K562 (cell line): ENCODE results near the gene CABP2. TPM values are rescaled to one million over a fixed set of nuclear protein-coding genes. Genes with fewer than 3 reads are reported as not detected.

ENCODE experiments used
- ATAC-seq: fragments of 200-7000 bp; cut with Tn5 transposase; 3 replicates; pipeline ENCODE4 v1.9.1; 2020; ENCODE audit warnings: moderate library complexity
- Bru-seq: library from RNA; stranded (reverse); fragments of 400-500 nt; gene quantifications from one replicate; lab custom pipeline; 2021; lab: Mats Ljungman, UMichigan
- BruChase-seq, 2 experiments: library from RNA; stranded (reverse); fragments of 400-500 nt; gene quantifications; one replicate each; lab custom pipeline; 2021; lab: Mats Ljungman, UMichigan
- BruUV-seq: library from RNA; stranded (reverse); fragments of 400-500 nt; replicated peaks from 2 replicates; lab custom pipeline; 2021; lab: Mats Ljungman, UMichigan
- CTCF ChIA-PET: fragments of 300-600 bp; formaldehyde crosslinking; extraction: SDS; loops from one replicate; lab custom pipeline; 2021; ENCODE audit warnings: low intra/inter-chr PET ratio; lab: Yijun Ruan, JAX
- POLR2A ChIA-PET: fragments of 300-600, 350-650 bp; sonication (Branson Sonifier 250); formaldehyde crosslinking; extraction: SDS; loops from one replicate; lab custom pipeline; 2021; ENCODE audit warnings: antibody characterized with exemption, inconsistent platforms; lab: Yijun Ruan, JAX
- DNase-seq, 4 experiments: peaks; one replicate each; pipeline versions ENCODE4 v3.0.0 to v3.0.0-alpha.2; 2011 to 2018; ENCODE audit warnings: low spot score in 3 of 4, mixed read lengths in 3 of 4; ENCODE audit errors: extremely low read depth in 1 of 4
- FAIRE-seq: peaks from 2 replicates; lab custom pipeline; 2011; peaks lifted over from hg19 to GRCh38; lab: Jason Lieb, UNC
- H2AFZ ChIP-seq: 2 replicates; pipeline ENCODE4 v1.6.0; 2011; ENCODE audit warnings: low read depth, low read length, control low read depth, inconsistent platforms
- H3K27ac ChIP-seq: fragments of 200-600 bp; 3 replicates; pipeline ENCODE4 v1.8.0; 2011; ENCODE audit warnings: low read depth, mild to moderate bottlenecking, control low read depth, inconsistent platforms, low read length, moderate library complexity, mixed read lengths; ENCODE audit errors: extremely low read depth
- H3K27me3 ChIP-seq, 2 experiments: fragments of 300-600 bp in 1 of 2; 2 replicates in 1 of 2; 3 replicates in 1 of 2; pipeline versions ENCODE4 v1.6.0 to v1.8.0; 2011; ENCODE audit warnings: inconsistent platforms in 2 of 2, low read length in 2 of 2, mild to moderate bottlenecking in 1 of 2, mixed read lengths in 1 of 2, moderate library complexity in 1 of 2; ENCODE audit not compliant: control insufficient read depth in 2 of 2, insufficient read depth in 2 of 2
- H3K36me3 ChIP-seq: fragments of 300-600 bp; 3 replicates; pipeline ENCODE4 v1.8.0; 2011; ENCODE audit warnings: mild to moderate bottlenecking, low read length, inconsistent platforms; ENCODE audit not compliant: control insufficient read depth, insufficient read depth
- H3K4me1 ChIP-seq, 2 experiments: fragments of 200-600 bp in 1 of 2; replicated peaks in 1 of 2; 2 replicates in 1 of 2; 3 replicates in 1 of 2; pipeline versions ENCODE4 v1.5.1 to v1.8.0; 2011; ENCODE audit warnings: inconsistent platforms in 2 of 2, low read length in 2 of 2, mild to moderate bottlenecking in 1 of 2, mixed read lengths in 1 of 2, moderate library complexity in 1 of 2; ENCODE audit not compliant: control insufficient read depth in 2 of 2, insufficient read depth in 2 of 2
- H3K4me2 ChIP-seq: 2 replicates; pipeline ENCODE4 v1.6.1; 2011; ENCODE audit warnings: low read length, control low read depth, inconsistent platforms, mixed read lengths; ENCODE audit not compliant: insufficient read depth
- H3K4me3 ChIP-seq: fragments of 200-600 bp; sonication (generic), shearing (Covaris generic); 2 replicates; pipeline ENCODE4 v1.5.1; 2016; ENCODE audit warnings: control low read depth, inconsistent platforms
- H3K79me2 ChIP-seq: fragments of 200-600 bp; 3 replicates; pipeline ENCODE4 v1.8.0; 2011; ENCODE audit warnings: low read length, inconsistent platforms; ENCODE audit not compliant: control insufficient read depth, insufficient read depth
- H3K9ac ChIP-seq, 2 experiments: 2 replicates each; pipeline versions ENCODE4 v1.6.0 to v1.6.1; 2011; ENCODE audit warnings: low read depth in 2 of 2, low read length in 2 of 2, control low read depth in 1 of 2, inconsistent platforms in 1 of 2, mild to moderate bottlenecking in 1 of 2, mixed read lengths in 1 of 2; ENCODE audit not compliant: insufficient read depth in 1 of 2
- H3K9me1 ChIP-seq: one replicate; pipeline ENCODE4 v1.6.0; 2011; ENCODE audit warnings: inconsistent platforms, mild to moderate bottlenecking, low read length, moderate library complexity; ENCODE audit not compliant: control insufficient read depth, insufficient read depth
- H3K9me3 ChIP-seq: replicated peaks from 2 replicates; pipeline ENCODE4 v1.5.1; 2011; ENCODE audit warnings: low read depth, low read length, inconsistent platforms; ENCODE audit not compliant: control insufficient read depth, insufficient read depth
- H4K20me1 ChIP-seq: replicated peaks from 2 replicates; pipeline ENCODE4 v1.6.1; 2011; ENCODE audit warnings: low read length, inconsistent platforms, mixed read lengths; ENCODE audit not compliant: control insufficient read depth, insufficient read depth
- BRCA1 ChIP-seq, 2 experiments: fragments of 450-650 bp in 1 of 2; sonication (generic) in 1 of 2; formaldehyde crosslinking in 1 of 2; IDR thresholded peaks; 2 replicates each; pipeline versions ENCODE4 v1.5.0 to v1.6.1; 2017 to 2020; ENCODE audit warnings: mild to moderate bottlenecking in 1 of 2, missing genetic modification reagents in 1 of 2
- CCAR2 ChIP-seq: fragments of 200-400 bp; formaldehyde crosslinking; IDR thresholded peaks from 2 replicates; pipeline ENCODE4 v1.6.1; 2017; ENCODE audit warnings: mild to moderate bottlenecking, low read depth, low read length
- PHB ChIP-seq: fragments of 250-450 bp; sonication (Bioruptor Pico); IDR thresholded peaks from 2 replicates; pipeline ENCODE4 v1.5.0; 2021
- WGBS: fragments of 100-300 bp; shearing (Covaris generic); methylation state at CpG from one replicate; pipeline ENCODE4 v1.1.6; 2016; ENCODE audit warnings: low coverage, mixed read lengths; ENCODE audit not compliant: insufficient coverage; ENCODE audit errors: missing lambda C conversion rate; 5-methylcytosine and 5-hydroxymethylcytosine counted together
- in situ Hi-C: fragments of 300-500 bp; cut with MboI; formaldehyde crosslinking; loops from 4 replicates; pipeline ENCODE4 v1.15.0; 2018; ENCODE audit warnings: inconsistent platforms, mixed read lengths
- intact Hi-C: fragments of 100-400 bp; cut with micrococcal nuclease; formaldehyde crosslinking; loops from 2 replicates; pipeline ENCODE4 v1.14.2; 2022
- long read RNA-seq, 3 experiments: library from polyadenylated mRNA in 2 of 3; library from RNA in 1 of 3; unstranded in 2 of 3; stranded (forward) in 1 of 3; transcript quantifications; one replicate each; pipeline ENCODE4 v2.0.0, GENCODE V29; 2019 to 2022
- polyA minus RNA-seq, 3 experiments: library from RNA; depleted of rRNA, polyadenylated mRNA; stranded (reverse); fragments of >200 nt; gene quantifications; 2 replicates each; pipeline ENCODE4 v1.2.3, GENCODE V29; 2011
- polyA plus RNA-seq, 8 experiments: library from polyadenylated mRNA; depleted of rRNA in 4 of 8; stranded (reverse) in 5 of 8; unstranded in 3 of 8; fragments of >200 nt; fragmentation: Nextera tagmentation in 2 of 8; fragmentation: Illumina TruSeq in 1 of 8; extraction: Ambion mirVana in 2 of 8; extraction: Trizol in 1 of 8; gene quantifications; 2 replicates each; pipeline versions ENCODE4 v1.2.1 to v1.2.3, GENCODE V29; 2011 to 2014; ENCODE audit warnings: inconsistent platforms in 1 of 8, missing spikeins in 1 of 8
- total RNA-seq, 7 experiments: library from RNA; depleted of rRNA in 6 of 7; stranded (reverse); fragments of >200 nt in 6 of 7; fragmentation: Illumina TruSeq in 2 of 7; extraction: Trizol in 2 of 7; gene quantifications; 2 replicates each; pipeline versions ENCODE4 v1.2.1 to v1.2.3, GENCODE V29; 2011 to 2021; ENCODE audit warnings: low replicate concordance in 1 of 7

CABP2 gene
- total RNA-seq (2011; cell fraction: chromatin; rRNA removed; ENCODE audit: low replicate concordance), result not detected in 2 replicates
- not detected in 2 replicates for total RNA-seq (2011; cell fraction: nucleolus; rRNA removed)
- not detected in 2 replicates for total RNA-seq (2011; cell fraction: nucleoplasm; rRNA removed)
- total RNA-seq (2014; rRNA removed) (not detected in 2 replicates), total RNA-seq (2014; rRNA removed; fragmentation: Illumina TruSeq; extraction: Trizol) (not detected in 2 replicates), total RNA-seq (2015; rRNA removed; fragmentation: Illumina TruSeq; extraction: Trizol) (not detected in 2 replicates), total RNA-seq (2021) (not detected in 2 replicates), polyA plus RNA-seq (2011; rRNA removed) (not detected in 2 replicates), polyA plus RNA-seq (2014; fragmentation: Illumina TruSeq; extraction: Trizol) (not detected in 2 replicates), polyA plus RNA-seq (2014; fragmentation: Nextera tagmentation; extraction: Ambion mirVana) (not detected), polyA plus RNA-seq (2014; rRNA removed) (not detected in 2 replicates), polyA minus RNA-seq (2011; rRNA and poly(A)+ RNA removed) (not detected in 2 replicates), Bru-seq, nascent RNA (not detected), BruChase-seq, experiment 1, labeled RNA remaining after a 2-hour chase (not detected), BruChase-seq, experiment 2, labeled RNA remaining after a 6-hour chase (percentile 13 among the genes with signal in this experiment)
- polyA plus RNA-seq (2011; cell fraction: cytosol; rRNA removed), result not detected in 2 replicates
- not detected in 2 replicates for polyA plus RNA-seq (2011; cell fraction: nucleus; rRNA removed)
- polyA plus RNA-seq (2012), result not detected in 2 replicates
- polyA minus RNA-seq (2011; cell fraction: cytosol; rRNA and poly(A)+ RNA removed), result not detected in 2 replicates
- not detected in 2 replicates for polyA minus RNA-seq (2011; cell fraction: nucleus; rRNA and poly(A)+ RNA removed)
- long read RNA-seq, experiment 1, result 0 reads
- long read RNA-seq, experiment 2, result 0 reads
- long read RNA-seq, experiment 3, result 0 reads

- in situ Hi-C loops, result no loop called here
- WGBS, result 29% methylated on average over 14 of the region's 23 CpGs
- CTCF ChIA-PET, result no interaction called here
These were observed at the start of gene CABP2 for GRCh38 chr11:67522844-67523555. Gene CABP2, minus strand, starts transcription at chr11:67523446. Its CDS starts 120 bp downstream, at chr11:67523326.

More at GRCh38 chr11:67522844-67523555, at the start of gene CABP2:
- BruUV-seq, result no TSS peak
- TF ChIP-seq PHB (CRISPR knock-in tag) (no peak), BRCA1 (IDR thresholded peaks at IDR 0.05) (no peak), BRCA1 (CRISPR knock-in tag; IDR thresholded peaks at IDR 0.05) (no peak), CCAR2 (no peak)
- H3K9ac ChIP-seq, result peak within 1 kb of the TSS in 1 of 2 experiments; percentile 65; a peak in 2 of 4 replicates
- no peak within 1 kb of the TSS for H2AFZ ChIP-seq
- H3K4me2 ChIP-seq, result no peak within 1 kb of the TSS
- intact Hi-C loops, result no loop called here
- DNase-seq, result no peak
- no peak for FAIRE-seq
- no peak for ATAC-seq
- no peaks in the 10 kb centered on the region for H3K9me3 ChIP-seq
- no peaks in the 10 kb centered on the region for H3K79me2 ChIP-seq
- no peaks in the 10 kb centered on the region for H3K36me3 ChIP-seq
- H3K27me3 ChIP-seq, result peaks cover 2 to 33% of the 10 kb centered on the region in 2 experiments; a peak in 4 of 5 replicates
- H3K27ac ChIP-seq, result no peak within 1 kb of the TSS
- H3K4me3 ChIP-seq, result no peak within 1 kb of the TSS
- POLR2A ChIA-PET, result no interaction called here
- H4K20me1 ChIP-seq, result 0 out of 2 replicates have a peak, but pooled peaks cover 3% of the 10 kb centered on the region
- no peaks in the 10 kb centered on the region for H3K9me1 ChIP-seq
- H3K4me1 ChIP-seq, result peaks cover 0 to 35% of the 10 kb centered on the region in 2 experiments; a peak in 2 of 5 replicates
